Lung microvascular endothelial cell (primary cell): ENCODE data around the gene NBPF4. TPM values are rescaled to one million over a fixed set of nuclear protein-coding genes. Genes with fewer than 3 reads are reported as not detected.
"Not testable (repeated sequence)": the region's sequence is repeated elsewhere in the genome, so short reads cannot be mapped to it uniquely, and the experiment has no call there.

Source experiments
- DNase-seq, 2 donors: peaks; one replicate each; pipeline versions ENCODE4 v3.0.0 to v3.0.0-alpha.2; 2010; ENCODE audit warnings: low read depth in 2 of 2
- total RNA-seq: library from RNA; depleted of rRNA; stranded (reverse); fragments of >200 nt; gene quantifications from 2 replicates; pipeline ENCODE4 v1.2.1, GENCODE V29; 2014

NBPF4 gene, protein sequence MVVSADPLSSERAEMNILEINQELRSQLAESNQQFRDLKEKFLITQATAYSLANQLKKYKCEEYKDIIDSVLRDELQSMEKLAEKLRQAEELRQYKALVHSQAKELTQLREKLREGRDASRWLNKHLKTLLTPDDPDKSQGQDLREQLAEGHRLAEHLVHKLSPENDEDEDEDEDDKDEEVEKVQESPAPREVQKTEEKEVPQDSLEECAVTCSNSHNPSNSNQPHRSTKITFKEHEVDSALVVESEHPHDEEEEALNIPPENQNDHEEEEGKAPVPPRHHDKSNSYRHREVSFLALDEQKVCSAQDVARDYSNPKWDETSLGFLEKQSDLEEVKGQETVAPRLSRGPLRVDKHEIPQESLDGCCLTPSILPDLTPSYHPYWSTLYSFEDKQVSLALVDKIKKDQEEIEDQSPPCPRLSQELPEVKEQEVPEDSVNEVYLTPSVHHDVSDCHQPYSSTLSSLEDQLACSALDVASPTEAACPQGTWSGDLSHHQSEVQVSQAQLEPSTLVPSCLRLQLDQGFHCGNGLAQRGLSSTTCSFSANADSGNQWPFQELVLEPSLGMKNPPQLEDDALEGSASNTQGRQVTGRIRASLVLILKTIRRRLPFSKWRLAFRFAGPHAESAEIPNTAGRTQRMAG
- not detected in 2 replicates for total RNA-seq

- not testable (repeated sequence) for DNase-seq
These were observed at the start of gene NBPF4 for GRCh38 chr1:108243976-108244375. Gene NBPF4 (minus strand): TSS chr1:108244076. CDS start chr1:108243761, 315 bp downstream.

DNA sequence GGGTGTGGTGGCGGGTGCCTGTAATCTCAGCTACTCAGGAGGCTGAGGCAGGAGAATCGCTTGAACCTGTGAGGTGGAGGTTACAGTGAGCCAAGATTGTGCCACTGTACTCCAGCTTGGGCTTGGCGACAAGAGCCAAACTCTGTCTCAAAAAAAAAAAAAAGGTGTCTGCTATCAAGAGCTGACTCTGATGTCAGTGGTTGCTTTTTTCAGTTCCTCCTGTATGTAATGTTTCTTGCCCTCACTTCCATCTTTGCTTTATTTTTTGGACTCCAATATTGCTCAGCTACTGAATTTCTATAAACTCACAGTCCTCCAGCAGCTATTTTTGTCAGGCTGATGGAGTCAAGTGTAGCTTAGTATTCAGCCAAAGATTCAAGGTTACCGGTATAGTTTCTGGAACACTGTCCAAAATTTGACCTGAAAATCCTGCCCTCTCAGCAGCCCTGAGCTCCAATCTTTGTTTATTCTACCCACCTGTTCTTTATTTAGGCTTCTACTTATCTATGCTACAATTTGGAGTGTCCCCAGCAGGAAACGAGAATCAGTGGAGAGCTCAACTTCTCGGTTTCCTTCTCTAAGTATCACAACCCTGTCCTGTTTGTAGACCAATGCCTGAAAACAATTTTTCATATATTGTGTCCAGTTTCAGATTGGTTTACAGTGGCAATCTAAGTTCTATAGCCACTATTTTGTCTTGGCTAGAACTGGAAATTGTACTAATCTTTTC lies 38.8 kb upstream of the NBPF4 start:
- not testable (repeated sequence) for DNase-seq

DNA sequence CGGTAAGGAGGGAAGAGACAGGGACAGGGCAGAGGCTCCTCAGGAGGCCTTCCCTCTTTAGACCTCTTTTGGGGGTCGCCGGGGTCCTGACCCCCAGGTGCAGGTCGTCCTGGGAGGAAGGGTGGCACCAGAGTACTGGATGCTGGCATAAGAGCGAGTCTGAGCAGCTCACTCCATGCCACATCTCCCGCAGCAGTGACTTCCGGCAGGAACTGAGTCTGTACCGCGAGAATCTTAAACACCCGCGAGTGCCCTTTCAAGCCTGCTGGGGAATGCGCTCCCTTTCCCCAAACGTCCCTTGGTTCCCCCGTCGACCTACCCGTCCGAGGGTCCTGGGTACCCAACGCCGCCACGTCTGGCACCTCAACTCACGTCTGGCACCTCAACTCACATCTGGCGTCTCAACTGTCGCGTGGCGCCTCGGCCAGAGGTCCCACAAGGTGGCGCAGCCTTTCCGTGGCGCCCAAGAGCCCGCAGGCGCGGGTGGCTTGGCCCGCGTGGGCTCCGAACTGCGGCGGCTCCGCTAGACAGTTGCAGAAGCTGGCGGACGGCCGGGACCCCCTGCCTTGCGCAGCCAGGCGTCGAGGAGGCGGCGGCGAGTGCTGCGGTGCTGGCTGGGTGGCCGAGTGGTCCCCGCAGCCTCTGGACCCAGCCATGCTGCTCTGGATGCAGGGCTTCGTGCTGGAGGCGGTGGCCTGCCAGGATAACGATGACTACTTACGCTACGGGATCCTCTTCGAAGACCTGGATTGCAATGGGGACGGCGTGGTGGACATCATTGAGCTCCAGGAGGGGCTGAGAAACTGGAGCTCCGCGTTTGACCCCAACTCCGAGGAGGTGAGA lies 28.8 kb upstream of the NBPF4 start:
- DNase-seq, result not testable (repeated sequence)

GRCh38 chr1:108267097-108267496 lies 23.2 kb upstream of the NBPF4 start:
- not testable (repeated sequence) for DNase-seq

- not testable (repeated sequence) for DNase-seq
These were observed 18.1 kb upstream of the NBPF4 start for GRCh38 chr1:108261967-108262366.

GRCh38 chr1:108261519-108261918 lies 17.6 kb upstream of the NBPF4 start:
- not testable (repeated sequence) for DNase-seq

DNA sequence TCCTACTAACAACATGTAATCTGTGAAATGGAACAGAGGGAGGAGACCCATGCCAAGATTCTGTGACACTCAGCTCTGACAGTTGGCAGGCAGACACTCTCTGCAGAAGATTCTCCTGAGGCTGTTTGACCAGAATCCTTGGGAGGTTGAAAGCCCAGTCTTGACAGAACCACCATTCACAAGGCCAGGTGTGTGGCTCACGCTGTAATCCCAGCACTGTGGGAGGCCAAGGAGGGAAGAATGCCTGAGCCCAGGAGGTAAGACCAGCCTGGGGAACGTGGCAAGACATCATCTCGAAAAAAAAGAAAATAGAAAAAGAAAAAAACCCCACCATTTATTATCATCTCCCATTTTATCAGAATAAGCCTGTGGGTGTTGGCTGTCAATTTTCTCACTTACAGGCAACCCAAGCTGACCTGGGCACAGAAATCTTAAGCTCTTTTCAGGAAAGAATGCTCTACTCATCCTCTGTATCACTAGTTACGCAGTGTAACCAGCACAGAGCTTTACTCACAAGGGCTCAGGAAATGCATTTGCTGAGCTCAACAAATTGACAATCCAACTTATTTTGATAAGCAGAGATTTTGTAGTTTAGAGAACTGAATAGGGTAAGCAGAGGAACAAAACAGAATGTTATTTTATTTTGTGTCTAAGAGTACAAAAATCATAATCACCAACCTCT lies 16.8 kb upstream of the NBPF4 start:
- not testable (repeated sequence) for DNase-seq

GRCh38 chr1:108255426-108255825 lies 11.6 kb upstream of the NBPF4 start:
- DNase-seq, result not testable (repeated sequence)

DNA sequence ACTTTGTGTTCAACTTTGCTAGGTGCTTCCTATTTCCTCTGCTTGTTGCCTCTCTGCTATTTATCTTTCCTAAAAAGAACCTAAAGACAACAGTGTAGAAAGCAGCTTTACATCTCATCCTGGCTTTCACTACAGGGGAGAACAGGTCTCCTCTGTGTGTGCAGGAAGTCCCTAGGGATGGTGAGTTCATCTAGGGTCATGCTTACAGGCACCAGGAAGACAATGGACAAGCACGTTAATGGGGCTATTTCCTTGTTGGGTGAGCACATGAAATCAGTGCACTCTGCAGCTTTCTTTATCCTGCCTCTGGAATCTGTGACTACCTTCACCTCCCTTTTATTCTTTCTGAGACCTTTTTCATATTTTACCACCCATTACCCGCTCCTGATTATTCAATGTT lies 4.5 kb downstream of the NBPF4 start:
- not testable (repeated sequence) for DNase-seq

GRCh38 chr1:108235308-108235707 lies 8.6 kb downstream of the NBPF4 start:
- not testable (repeated sequence) for DNase-seq

DNA sequence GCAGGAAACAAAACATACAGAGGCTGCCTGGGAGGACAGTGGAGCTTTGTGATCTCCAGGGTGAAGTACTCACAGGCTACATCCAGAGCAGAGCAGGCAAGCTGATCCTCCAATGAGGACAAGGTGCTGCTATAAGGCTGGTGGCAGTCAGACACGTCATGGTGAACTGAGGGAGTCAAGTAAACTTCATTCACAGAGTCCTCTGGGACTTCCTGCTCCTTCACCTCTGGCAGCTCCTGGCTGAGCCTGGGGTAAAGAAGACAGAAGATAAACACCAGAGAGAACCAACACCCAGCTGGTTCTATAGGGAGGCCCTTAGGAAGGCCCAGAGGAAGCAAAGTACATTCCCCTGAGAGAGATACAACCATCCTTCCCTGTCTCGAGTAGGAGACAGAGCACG lies 11.7 kb downstream of the NBPF4 start:
- not testable (repeated sequence) for DNase-seq

DNA sequence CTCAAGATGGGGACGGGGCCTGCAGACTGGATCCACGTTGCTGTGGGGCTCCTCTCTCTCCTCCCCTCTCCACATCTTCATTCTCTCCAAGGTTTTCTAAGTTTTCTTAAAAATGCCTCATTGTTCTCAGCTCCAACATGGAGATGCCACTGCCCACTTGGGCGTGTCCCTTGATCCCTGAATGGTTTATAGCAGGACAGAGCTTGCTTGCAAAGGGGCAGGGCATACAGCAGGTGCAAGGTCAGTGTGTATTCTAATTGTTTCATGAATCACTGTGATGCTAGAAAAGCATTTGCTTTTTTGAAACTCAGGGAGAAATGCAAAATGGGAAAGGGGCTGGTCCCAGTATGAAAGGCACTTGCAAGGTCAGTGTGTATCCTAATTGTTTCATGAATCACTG lies 13.9 kb downstream of the NBPF4 start:
- not testable (repeated sequence) for DNase-seq

GRCh38 chr1:108227772-108228171 lies 16.1 kb downstream of the NBPF4 start:
- not testable (repeated sequence) for DNase-seq

GRCh38 chr1:108226855-108227254 lies 17.0 kb downstream of the NBPF4 start:
- not testable (repeated sequence) for DNase-seq

DNA sequence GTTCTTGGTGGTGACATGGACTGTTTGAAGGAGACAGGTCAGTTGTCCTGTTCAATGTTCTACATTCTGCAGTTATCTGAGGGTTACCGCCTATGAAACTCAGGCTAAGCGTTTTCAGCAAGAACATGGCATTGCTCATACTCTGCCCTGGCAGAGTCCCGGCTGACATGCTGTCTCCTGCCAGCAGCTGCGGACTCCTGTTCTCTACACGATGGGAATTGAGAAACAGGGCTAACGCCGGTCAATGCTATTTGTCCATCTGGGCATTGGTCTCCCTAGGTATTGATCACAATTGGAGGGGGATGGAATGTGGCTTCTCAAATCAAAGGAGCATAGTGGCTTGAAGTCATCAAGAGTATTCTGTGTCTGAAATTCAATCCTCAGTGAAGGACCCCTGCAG lies 20.6 kb downstream of the NBPF4 start:
- not testable (repeated sequence) for DNase-seq

GRCh38 chr1:108217515-108218174 lies 26.2 kb downstream of the NBPF4 start:
- DNase-seq, result not testable (repeated sequence)

- DNase-seq, result not testable (repeated sequence)
These were observed 26.9 kb downstream of the NBPF4 start for GRCh38 chr1:108217007-108217406.

DNA sequence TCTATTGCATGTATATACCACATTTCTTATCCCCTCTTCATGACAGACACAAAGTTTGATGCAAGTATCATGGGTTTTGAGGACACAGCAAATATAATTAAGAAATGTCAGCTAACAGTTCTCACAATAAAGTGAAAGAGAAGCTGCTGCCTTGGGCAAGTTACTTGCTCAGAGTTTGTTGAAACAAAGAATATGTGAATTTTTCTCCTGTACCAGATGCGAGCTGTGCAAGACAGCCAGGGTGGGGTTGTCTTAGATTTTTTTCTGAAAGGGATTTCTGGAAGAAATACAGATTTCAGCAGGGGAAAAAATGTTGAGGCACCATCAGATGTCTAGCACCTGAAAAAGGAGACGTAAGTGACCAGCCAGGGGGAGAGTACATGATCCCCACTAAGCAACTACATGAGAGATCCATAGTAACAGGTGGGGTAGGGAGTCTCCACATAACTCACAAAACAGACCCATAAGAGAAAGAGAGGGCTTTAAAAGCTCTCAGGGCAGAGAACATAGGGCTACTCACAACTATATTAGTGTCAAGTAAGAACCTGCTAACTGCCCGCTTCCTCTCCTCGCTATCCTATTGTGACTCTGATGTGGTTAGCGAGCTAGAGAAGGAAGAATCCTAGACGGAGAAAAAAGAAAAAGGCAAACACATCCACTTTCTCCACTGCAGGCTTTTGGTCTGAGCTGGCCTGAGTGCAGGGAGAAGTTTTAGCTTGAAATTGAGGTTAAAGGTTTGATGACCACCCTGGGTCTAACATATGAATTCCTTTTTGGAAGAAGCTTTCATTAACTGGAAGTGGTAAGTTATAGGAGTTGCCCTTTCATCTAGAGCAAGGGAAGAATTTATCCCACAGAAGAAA lies 27.6 kb downstream of the NBPF4 start:
- not testable (repeated sequence) for DNase-seq
